SK-N-SH (cell line): ENCODE results near the gene PRKCG. TPM values are rescaled to one million over a fixed set of nuclear protein-coding genes. Genes with fewer than 3 reads are reported as not detected.

Experiments
- CTCF ChIA-PET: fragments of 300-600, 350-600 bp; formaldehyde crosslinking; extraction: SDS; loops from one replicate; lab custom pipeline; 2021; lab: Yijun Ruan, JAX
- POLR2A ChIA-PET: fragments of 350-600 bp; sonication (Branson Sonifier 250); formaldehyde crosslinking; extraction: SDS; loops from one replicate; lab custom pipeline; 2020; ENCODE audit warnings: antibody characterized with exemption, inconsistent platforms; lab: Yijun Ruan, JAX
- DNase-seq: peaks from one replicate; pipeline ENCODE4 v3.0.0; 2012
- H2AFZ ChIP-seq: fragments of 200-600 bp; sonication (generic); 2 replicates; pipeline ENCODE4 v1.8.1; 2016; ENCODE audit warnings: antibody characterized with exemption, mild to moderate bottlenecking, low read depth
- H3F3A ChIP-seq: fragments of 200-600 bp; sonication (generic); replicated peaks from 2 replicates; pipeline ENCODE3; 2016; ENCODE audit warnings: antibody characterized with exemption, mild to moderate bottlenecking; ENCODE audit not compliant: insufficient read depth
- H3K27ac ChIP-seq, 2 experiments: fragments of 200-500 bp in 1 of 2; fragments of 200-600 bp in 1 of 2; sonication (Bioruptor generic) in 1 of 2; sonication (generic), shearing (Covaris generic) in 1 of 2; 2 replicates each; pipeline versions ENCODE4 v1.5.1 to v1.6.1; 2014 to 2016; ENCODE audit warnings: low read depth in 2 of 2, inconsistent platforms in 1 of 2, low read length in 1 of 2, mild to moderate bottlenecking in 1 of 2, mixed read lengths in 1 of 2
- H3K27me3 ChIP-seq: fragments of 200-600 bp; sonication (generic), shearing (Covaris generic); 2 replicates; pipeline ENCODE4 v1.6.1; 2016; ENCODE audit warnings: mixed run types; ENCODE audit not compliant: insufficient read depth
- H3K36me3 ChIP-seq, 2 experiments: fragments of 200-500 bp in 1 of 2; fragments of 200-600 bp in 1 of 2; sonication (Bioruptor generic) in 1 of 2; sonication (generic) in 1 of 2; replicated peaks in 1 of 2; 2 replicates each; pipeline versions ENCODE3 to v1.5.1; 2014 to 2016; ENCODE audit warnings: low read length in 1 of 2, mild to moderate bottlenecking in 1 of 2; ENCODE audit not compliant: insufficient read depth in 2 of 2, control insufficient read depth in 1 of 2
- H3K4me1 ChIP-seq, 2 experiments: fragments of 200-500 bp in 1 of 2; fragments of 200-600 bp in 1 of 2; sonication (Bioruptor generic) in 1 of 2; sonication (generic), shearing (Covaris generic) in 1 of 2; 2 replicates each; pipeline versions ENCODE4 v1.5.1 to v1.6.1; 2014 to 2016; ENCODE audit warnings: low read depth in 1 of 2, low read length in 1 of 2, mixed run types in 1 of 2; ENCODE audit not compliant: insufficient read depth in 2 of 2, control insufficient read depth in 1 of 2
- H3K4me2 ChIP-seq: fragments of 200-600 bp; sonication (generic), shearing (Covaris generic); 2 replicates; pipeline ENCODE4 v1.6.1; 2017; ENCODE audit warnings: mixed run types
- H3K4me3 ChIP-seq, 2 experiments: fragments of 200-500 bp in 1 of 2; fragments of 200-600 bp in 1 of 2; sonication (Bioruptor generic) in 1 of 2; sonication (generic), shearing (Covaris generic) in 1 of 2; 2 replicates each; pipeline versions ENCODE4 v1.5.1 to v1.8.1; 2014 to 2016; ENCODE audit warnings: low read depth in 2 of 2, inconsistent platforms in 1 of 2, low read length in 1 of 2, mild to moderate bottlenecking in 1 of 2, mixed read lengths in 1 of 2, moderate library complexity in 1 of 2
- H3K79me2 ChIP-seq: fragments of 200-600 bp; sonication (generic); 2 replicates; pipeline ENCODE4 v1.8.1; 2017; ENCODE audit warnings: mild to moderate bottlenecking; ENCODE audit not compliant: insufficient read depth
- H3K9ac ChIP-seq: fragments of 200-600 bp; sonication (generic); 2 replicates; pipeline ENCODE4 v1.6.1; 2017; ENCODE audit warnings: mixed run types
- H3K9me2 ChIP-seq: fragments of 200-600 bp; sonication (generic); 2 replicates; pipeline ENCODE4 v1.6.1; 2017; ENCODE audit warnings: mixed run types
- H3K9me3 ChIP-seq: fragments of 200-600 bp; sonication (generic); 2 replicates; pipeline ENCODE4 v1.6.1; 2017; ENCODE audit warnings: mixed run types, mild to moderate bottlenecking, moderate library complexity
- H4K20me1 ChIP-seq: fragments of 200-600 bp; sonication (generic); 2 replicates; pipeline ENCODE4 v1.6.1; 2017; ENCODE audit warnings: mild to moderate bottlenecking, mixed run types; ENCODE audit not compliant: insufficient read depth
- ELF1 ChIP-seq: IDR thresholded peaks from 2 replicates; pipeline ENCODE4 v1.4.0; 2012
- FOSL2 ChIP-seq: IDR thresholded peaks from 2 replicates; pipeline ENCODE4 v1.4.0; 2012; ENCODE audit warnings: low read depth, mild to moderate bottlenecking, moderate library complexity, borderline replicate concordance
- RCOR1 ChIP-seq: fragments of 150-350 bp; IDR thresholded peaks from 2 replicates; pipeline ENCODE4 v1.6.1; 2017; ENCODE audit warnings: antibody characterized with exemption, low read length
- REST ChIP-seq: IDR thresholded peaks from 2 replicates; pipeline ENCODE4 v1.6.1; 2012; ENCODE audit warnings: mild to moderate bottlenecking, low read depth, low read length, moderate library complexity
- RXRA ChIP-seq: IDR thresholded peaks from 2 replicates; pipeline ENCODE4 v1.4.0; 2012; ENCODE audit warnings: low read depth, mild to moderate bottlenecking, borderline replicate concordance
- TCF12 ChIP-seq: IDR thresholded peaks from 2 replicates; pipeline ENCODE4 v1.4.0; 2012
- TEAD4 ChIP-seq: IDR thresholded peaks from 2 replicates; pipeline ENCODE4 v1.4.0; 2012; ENCODE audit warnings: mild to moderate bottlenecking, borderline replicate concordance; ENCODE audit not compliant: insufficient read depth
- USF2 ChIP-seq: fragments of 150-350 bp; IDR thresholded peaks from 2 replicates; pipeline ENCODE4 v1.6.1; 2017; ENCODE audit warnings: antibody characterized with exemption, low read length, low read depth, borderline replicate concordance
- WGBS: methylation state at CpG from one replicate; pipeline ENCODE4 v1.1.6; 2017; ENCODE audit warnings: low lambda C conversion rate; 5-methylcytosine and 5-hydroxymethylcytosine counted together
- polyA plus RNA-seq, 3 experiments: library from polyadenylated mRNA; depleted of rRNA; stranded (reverse); fragments of >200 nt; gene quantifications; 2 replicates each; pipeline ENCODE4 v1.2.3, GENCODE V29; 2012

Gene PRKCG
- polyA plus RNA-seq, 1 of the 3 experiments (the other 2 are of a cell fraction): 0.08 TPM

- no peak overlapping the region for H3K4me3 ChIP-seq
- WGBS: 32% methylated on average over 6 of the region's 6 CpGs
- no peak overlapping the region for H2AFZ ChIP-seq
- H3K27ac ChIP-seq: no peak overlapping the region
- peaks cover 24% of the 10 kb centered on the region for H3F3A ChIP-seq
- 0 out of 2 replicates have a peak, but pooled peaks cover under 1% of the 10 kb centered on the region for H4K20me1 ChIP-seq
- H3K9me2 ChIP-seq: no peaks in the 10 kb centered on the region
- H3K9me3 ChIP-seq: no peaks in the 10 kb centered on the region
- peaks cover 36% of the 10 kb centered on the region for H3K27me3 ChIP-seq
- ChIA-PET POLR2A (no interaction called here), CTCF (interaction anchor here (1.3 to 1.6 kb wide), 2 partner anchors 39 to 149 kb away, joined by 4 to 10 read pairs; no protein-coding TSS in a partner anchor)
- H3K79me2 ChIP-seq: no peaks in the 10 kb centered on the region
- H3K4me2 ChIP-seq: peak overlapping the region; percentile 79
- DNase-seq: no peak
- H3K4me1 ChIP-seq: peaks cover 0 to 14% of the 10 kb centered on the region in 2 experiments; a peak in 1 of 4 replicates
- TF ChIP-seq FOSL2 (no peak), RCOR1 (no peak), USF2 (no peak), TEAD4 (no peak), ELF1 (no peak), RXRA (no peak), TCF12 (no peak)
- H3K36me3 ChIP-seq: no peaks in the 10 kb centered on the region
- no peak overlapping the region for H3K9ac ChIP-seq
Observed at GRCh38 chr19:53880711-53881481, 1.1 kb upstream of the PRKCG start.

GRCh38 chr19:53882391-53883050 lies 524 bp downstream of the PRKCG start:
- Histone ChIP-seq H3K9ac (no peak overlapping the region), H3K27me3 (peaks cover 36% of the 10 kb centered on the region), H3K9me2 (no peaks in the 10 kb centered on the region), H4K20me1 (no peaks in the 10 kb centered on the region), H3F3A (peaks cover 13% of the 10 kb centered on the region), H3K4me2 (peak overlapping the region; percentile 79), H2AFZ (no peak overlapping the region), H3K4me1 (peaks cover 0 to 14% of the 10 kb centered on the region in 2 experiments; a peak in 1 of 4 replicates), H3K9me3 (no peaks in the 10 kb centered on the region), H3K79me2 (no peaks in the 10 kb centered on the region), H3K27ac (no peak overlapping the region), H3K4me3 (peak overlapping the region; percentile 42 to 47), H3K36me3 (no peaks in the 10 kb centered on the region)
- TF ChIP-seq REST: no peak
- CTCF ChIA-PET: interaction anchor here (0.7 to 2.2 kb wide), 11 partner anchors 12 to 147 kb away, joined by 3 to 10 read pairs (median 4); no protein-coding TSS in a partner anchor
- POLR2A ChIA-PET: no interaction called here
- no peak for DNase-seq
- 8% methylated on average over 17 of the region's 18 CpGs for WGBS
